NCI-H2029 (cell line): ENCODE measurements around the gene NKPD1.

Source experiments
- DNase-seq: peaks from one replicate; lab custom pipeline; 2025; lab: John Stamatoyannopoulos, UW

Gene NKPD1

DNA sequence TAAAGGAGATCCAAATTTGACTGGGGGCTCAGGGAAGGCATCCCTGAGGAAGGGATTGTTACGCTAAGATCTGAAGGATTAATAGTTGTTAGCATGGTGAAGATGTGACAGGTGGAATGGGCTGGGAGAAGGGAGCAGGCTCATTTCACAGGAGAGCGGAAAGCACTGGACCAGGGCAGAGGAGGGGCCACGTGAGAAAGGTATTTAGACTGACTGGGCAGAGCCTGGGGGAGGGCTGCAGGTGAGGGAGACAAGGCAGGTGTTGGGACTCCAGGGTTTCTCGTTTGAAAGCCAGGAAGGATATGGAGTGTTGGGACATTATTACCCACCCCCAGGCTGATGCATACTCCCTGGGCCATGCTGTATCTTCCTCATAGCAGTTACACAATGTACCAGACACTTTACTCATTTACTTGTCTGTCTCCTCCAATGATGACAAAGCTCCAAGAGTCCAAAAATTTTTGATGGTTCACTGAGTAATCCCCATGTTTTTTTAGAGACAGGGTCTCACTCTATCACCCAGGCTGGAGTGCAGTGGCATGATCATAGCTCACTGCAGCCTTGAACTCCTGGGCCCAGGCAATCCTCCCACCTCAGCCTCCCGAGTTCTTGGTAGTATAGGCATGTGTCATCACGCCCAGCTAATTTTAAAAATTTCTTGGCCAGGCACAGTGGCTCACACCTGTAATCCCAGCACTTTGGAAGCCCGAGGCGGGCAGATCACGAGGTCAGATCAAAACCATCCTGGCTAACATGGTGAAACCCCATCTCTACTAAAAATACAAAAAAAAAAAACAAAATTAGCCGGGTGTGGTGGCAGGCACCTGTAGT is 14.9 kb upstream of the NKPD1 start:
- DNase-seq = no peak

DNA sequence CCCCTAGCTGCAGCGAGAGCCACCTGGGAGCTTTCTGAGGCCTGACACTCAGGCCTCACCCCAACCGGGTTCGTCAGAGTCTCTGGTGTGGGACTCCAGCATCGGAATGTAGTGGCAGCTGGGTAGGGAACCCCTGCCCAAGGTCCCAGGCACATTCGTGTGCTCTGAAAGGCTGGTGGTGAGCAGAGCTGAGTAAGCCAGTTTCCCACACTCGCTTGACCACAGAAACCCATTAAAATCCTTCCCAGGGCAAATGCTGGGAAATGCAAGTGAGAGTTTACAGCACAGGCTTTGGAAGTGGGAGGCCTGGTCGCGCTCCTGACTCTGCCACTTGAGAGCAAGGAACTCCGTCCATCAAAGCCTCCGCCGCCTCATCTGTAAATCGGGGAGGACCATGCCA is 13.0 kb upstream of the NKPD1 start:
- DNase-seq = no peak

DNA sequence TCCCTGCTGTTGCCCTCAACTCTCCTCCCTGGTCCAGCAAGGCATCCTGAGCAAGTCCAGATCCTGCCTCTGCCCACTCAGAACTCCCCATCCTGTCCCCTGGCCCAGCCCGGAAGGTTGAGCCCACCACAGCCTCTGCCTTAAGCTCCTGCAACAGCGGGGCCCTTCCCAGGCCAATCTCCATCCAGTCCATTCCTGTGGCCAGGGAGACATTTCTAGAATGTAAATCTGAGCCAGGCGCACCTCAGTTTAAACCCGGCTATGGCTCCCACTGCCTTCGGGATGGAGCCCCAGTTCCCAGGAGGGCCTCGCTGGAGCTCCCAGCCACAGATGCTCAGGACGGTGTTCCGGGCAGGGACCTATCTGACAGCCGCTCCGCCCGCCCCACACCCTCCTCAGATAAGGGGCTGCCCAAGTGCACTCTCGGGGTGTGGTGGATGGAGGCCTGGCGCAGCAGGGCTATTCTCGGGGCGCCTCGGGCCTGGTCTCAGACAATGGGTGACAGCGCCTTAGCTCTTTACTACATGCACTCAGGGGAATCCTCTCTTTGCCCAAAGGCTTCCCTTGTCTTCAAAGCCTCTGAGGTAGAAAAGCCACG is 11.9 kb upstream of the NKPD1 start:
- no peak for DNase-seq

GRCh38 chr19:45172173-45172572 is 11.4 kb upstream of the NKPD1 start:
- no peak for DNase-seq

- no peak for DNase-seq
These were observed 10.4 kb upstream of the NKPD1 start for GRCh38 chr19:45171211-45171623.

DNA sequence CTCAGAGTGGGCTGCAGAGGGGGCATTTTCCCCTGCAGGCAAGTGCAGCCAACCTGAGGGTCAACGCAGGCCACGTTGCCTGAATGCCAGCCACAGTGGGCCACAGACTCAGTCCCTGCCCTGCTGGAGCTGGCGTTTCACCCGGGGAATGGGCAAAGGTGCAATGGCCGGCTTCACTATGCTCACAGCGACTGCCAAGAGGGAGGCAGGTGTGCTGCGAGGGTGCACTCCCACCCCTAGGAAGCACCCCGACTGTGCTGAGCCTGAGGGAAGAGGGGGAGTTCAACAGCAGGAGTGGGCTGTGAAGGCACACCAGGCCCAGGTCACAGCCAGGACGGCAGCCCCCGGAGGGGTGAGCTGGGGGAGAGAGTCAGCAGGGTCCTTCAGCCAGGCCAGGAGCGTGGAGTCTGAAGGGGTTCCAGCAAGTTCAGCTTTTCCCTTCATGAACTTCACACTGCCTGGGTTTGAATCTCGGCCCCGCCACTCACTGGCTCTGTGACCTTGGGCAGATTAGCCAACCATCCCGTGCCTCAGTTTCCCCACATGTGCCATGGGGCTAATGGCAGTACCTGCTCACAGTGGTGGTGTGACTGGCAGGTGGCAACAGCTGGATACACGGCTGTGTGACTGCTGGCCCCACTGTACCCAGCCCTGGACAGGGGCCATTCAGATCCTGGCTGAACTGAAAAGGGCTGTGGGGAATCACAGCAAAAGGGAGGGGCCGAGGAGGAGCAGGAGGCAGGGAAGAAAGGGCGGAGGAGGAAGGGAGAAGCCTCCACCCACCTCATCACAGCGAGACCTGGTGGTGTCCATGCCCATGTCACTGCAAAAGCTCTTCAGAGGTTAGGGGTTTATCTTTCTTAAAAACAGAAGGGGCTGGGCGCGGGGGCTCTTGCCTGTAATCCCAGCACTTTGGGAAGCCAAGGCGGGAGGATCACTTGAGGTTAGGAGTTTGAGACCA is 9.6 kb upstream of the NKPD1 start:
- no peak for DNase-seq

DNA sequence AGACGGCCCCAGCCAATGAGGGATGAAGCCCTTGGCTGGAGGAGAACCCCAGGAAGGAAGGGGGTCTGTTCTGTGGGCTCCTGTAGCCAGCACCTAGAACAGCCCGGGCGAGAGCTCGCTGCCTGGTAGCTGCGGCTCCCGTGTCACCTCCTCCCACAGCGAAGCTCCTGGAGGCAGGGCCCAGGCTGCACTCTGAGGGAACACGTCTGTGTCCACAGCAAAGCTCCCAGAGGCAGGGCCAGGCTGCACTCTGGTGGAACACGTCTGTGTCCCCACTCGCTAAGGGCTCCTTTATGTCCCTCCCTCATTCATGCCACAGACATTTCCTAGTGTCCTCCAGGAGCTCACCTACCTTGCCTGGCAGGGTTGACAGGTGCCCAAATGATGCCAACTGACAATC is 8.8 kb upstream of the NKPD1 start:
- no peak for DNase-seq

GRCh38 chr19:45168767-45169351 is 8.1 kb upstream of the NKPD1 start:
- DNase-seq = peak; percentile 51

DNA sequence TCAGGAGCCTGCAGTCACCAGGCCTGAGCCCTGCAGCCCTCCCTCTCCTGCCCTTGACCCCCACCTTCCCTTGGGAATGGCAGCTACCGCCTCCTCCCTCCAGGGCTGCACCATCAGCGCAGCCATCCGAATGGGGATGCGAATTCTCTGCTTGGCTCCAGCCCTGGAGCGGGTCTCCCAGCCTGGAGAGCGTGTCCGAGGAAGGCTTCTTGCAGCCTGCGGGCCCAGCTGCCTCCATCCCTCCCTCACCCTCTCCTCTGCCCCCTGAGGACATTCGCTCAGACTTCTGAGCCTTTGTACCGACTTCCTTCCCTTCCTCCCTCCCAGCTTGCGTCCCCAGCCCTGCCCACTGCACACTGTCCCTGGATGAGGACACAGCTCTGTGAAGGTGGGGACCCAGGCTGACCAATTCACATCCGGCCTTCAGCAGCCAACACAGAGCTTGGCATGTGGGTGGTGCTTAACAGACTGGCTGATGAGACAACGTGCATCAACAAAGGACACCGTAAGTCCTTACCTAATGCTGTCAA is 6.0 kb upstream of the NKPD1 start:
- DNase-seq = no peak

- DNase-seq = no peak
These were observed 4.0 kb upstream of the NKPD1 start for GRCh38 chr19:45164577-45165335.

- no peak for DNase-seq
These were observed 3.1 kb upstream of the NKPD1 start for GRCh38 chr19:45163751-45164460.

- DNase-seq = no peak
These were observed 2.4 kb upstream of the NKPD1 start for GRCh38 chr19:45163156-45163555.

DNA sequence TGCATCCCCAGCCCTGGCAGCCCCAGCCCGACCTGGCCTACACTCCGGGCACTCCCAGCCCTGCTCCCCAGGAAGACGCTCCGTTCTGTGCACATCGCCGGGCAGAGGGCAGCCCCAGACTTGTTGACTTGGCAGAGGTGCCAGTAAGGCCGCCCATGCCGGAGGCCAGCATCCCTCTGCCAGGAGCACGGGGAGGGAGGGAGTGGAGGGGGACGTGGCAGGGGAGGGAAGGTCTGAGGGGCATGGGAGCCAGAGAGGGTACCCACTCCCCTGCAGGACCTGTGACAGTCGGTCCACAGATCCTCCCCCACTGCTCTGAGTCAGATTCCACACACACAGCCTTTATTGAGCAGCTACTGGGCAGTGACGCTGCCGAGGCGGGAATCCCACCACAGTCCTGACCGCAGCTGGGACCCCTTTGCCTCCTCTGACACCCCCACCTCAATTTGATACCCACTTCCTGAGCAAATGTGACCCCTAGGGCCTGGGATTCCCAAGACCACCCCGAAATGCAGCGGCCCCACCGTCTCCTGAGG is 1.9 kb upstream of the NKPD1 start:
- DNase-seq = no peak

DNA sequence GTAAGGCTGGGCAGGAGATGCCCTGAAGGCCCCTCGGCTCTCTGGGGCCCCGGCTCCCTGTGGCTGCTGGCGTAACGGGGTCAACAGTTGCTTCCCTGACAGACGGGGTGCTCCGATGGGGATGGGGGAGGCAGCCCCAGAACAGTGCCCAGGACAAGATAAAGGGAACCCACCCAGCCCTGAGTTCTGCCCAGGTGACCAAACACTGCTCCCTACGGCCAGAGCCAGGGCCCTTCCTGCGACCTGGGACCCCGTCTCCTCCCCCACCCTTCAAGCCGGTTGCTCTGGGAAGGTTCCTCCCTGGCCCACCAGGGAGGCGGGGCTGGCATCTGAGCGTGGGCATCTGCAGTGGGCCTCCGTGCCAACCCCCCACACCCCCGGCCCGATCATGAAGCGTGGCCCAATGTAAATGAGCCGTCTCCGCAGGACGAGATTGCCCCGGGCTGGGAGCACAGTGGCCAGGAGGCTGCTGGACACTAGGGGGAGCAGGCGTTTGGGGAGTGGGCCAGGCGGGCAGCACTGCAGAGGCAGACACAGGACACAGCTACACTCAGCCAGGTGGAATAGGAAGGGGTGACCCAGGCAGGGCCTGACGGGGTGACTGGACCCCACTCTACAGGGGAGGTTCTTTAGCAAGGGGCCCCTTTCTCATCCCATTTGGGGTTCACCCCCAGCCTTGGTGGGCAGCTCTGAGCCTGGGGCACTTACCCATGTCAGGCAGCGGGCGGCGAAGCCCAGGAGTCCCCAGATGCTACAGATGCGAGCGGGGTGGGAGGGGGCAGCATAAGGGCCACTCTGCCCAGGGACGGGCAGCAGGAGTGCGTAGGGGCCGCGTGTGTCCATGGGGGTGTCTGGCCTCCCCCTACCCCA is 1.2 kb upstream of the NKPD1 start:
- no peak for DNase-seq

DNA sequence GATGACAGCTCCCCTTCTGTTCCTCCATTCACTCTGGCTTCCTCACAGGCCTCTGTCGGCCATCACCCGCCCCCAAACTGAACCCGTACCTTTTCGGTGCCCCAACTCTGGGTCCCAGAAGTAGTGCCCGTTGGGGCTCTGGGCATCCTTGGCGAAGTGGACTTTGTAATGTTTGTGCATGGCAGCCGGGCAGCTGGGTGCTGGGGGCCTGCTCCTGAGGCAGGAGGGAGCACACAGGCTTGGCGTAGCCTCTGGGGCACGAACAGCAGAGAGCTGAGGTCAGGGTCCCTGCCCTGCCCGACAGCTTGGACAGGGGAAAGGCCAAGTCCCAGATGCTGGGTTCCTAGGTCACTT is 834 bp downstream of the NKPD1 start:
- DNase-seq = no peak

- no peak for DNase-seq
These were observed 1.4 kb downstream of the NKPD1 start for GRCh38 chr19:45159210-45159970.

GRCh38 chr19:45158503-45159209 is 2.1 kb downstream of the NKPD1 start:
- DNase-seq = no peak

DNA sequence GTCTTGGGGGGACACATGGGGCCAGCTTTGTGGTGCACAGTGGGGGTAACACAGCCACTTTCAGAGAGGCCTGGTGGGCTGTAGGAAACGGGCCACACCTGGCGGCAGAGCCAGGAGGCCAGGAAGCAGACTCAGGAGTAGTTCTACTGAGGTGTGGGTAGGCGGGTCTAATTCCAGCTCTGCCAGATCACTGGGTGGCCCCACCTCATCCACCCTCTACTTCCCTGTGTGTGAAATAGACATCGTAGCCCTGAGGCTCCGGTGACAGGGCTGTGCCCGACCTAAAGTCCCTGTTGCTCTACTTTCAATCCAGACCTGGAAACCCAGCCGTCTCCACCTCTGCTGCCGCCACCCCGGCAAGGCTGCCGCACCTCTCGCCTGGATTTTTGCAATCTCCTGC is 4.0 kb downstream of the NKPD1 start:
- DNase-seq = no peak
